ENCODE data around the gene HOMER3. TPM values are rescaled to one million over a fixed set of nuclear protein-coding genes. Genes with fewer than 3 reads are reported as not detected.
A peak's percentile ranks its signal among the peaks of the same experiment; 100 is the strongest.

HOMER3 gene
- total and polyA plus RNA-seq, 9 of the 15 experiments (the other 6 are each of a cell fraction or from before 2014, with no cell fraction given): 1.3 to 5.1 (median 3.7) TPM; not detected in 2

GRCh38 chr19:18879579-18880373 is 61.2 kb downstream of the HOMER3 start (continued):
- 0 out of 2 replicates have a peak, but pooled peaks have one; percentile 26 for TF ChIP-seq ELF4 (CRISPR knock-in tag; IDR thresholded peaks at IDR 0.05)
- 0 out of 2 replicates have a peak, but pooled peaks have one; percentile 19 for TF ChIP-seq DPF2 (IDR thresholded peaks at IDR 0.05)
- TF ChIP-seq, protein P1, sequence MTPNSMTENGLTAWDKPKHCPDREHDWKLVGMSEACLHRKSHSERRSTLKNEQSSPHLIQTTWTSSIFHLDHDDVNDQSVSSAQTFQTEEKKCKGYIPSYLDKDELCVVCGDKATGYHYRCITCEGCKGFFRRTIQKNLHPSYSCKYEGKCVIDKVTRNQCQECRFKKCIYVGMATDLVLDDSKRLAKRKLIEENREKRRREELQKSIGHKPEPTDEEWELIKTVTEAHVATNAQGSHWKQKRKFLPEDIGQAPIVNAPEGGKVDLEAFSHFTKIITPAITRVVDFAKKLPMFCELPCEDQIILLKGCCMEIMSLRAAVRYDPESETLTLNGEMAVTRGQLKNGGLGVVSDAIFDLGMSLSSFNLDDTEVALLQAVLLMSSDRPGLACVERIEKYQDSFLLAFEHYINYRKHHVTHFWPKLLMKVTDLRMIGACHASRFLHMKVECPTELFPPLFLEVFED (CRISPR knock-in tag; conservative IDR thresholded peaks at IDR 0.05): peak; percentile 66; the same call in 1 of the 2 replicates
- TF ChIP-seq CCAR2 (IDR thresholded peaks at IDR 0.05; ENCODE audit: low read depth, low read length): no peak
- no peak for TF ChIP-seq ZBTB8A (IDR thresholded peaks at IDR 0.05; ENCODE audit: partially characterized antibody)
- no peak for TF ChIP-seq SIN3A (IDR thresholded peaks at IDR 0.05; ENCODE audit: borderline replicate concordance in 2 of 2, control insufficient read depth in 1 of 2, low read depth in 2 of 2, low read length in 2 of 2)

Other genes with a start within 250 kb of the HOMER3 start
Only the 7 nearest of the 10 such genes appear.
- 59.6 and 66.0 TPM in 2 replicates for gene UPF1, start 109.3 kb downstream of the HOMER3 start, total RNA-seq (2014; rRNA removed)
- gene UPF1, start 109.3 kb downstream of the HOMER3 start, total RNA-seq (2014; rRNA removed; fragmentation: Illumina TruSeq; extraction: Trizol): 24.6 and 27.9 TPM in 2 replicates
- 27.8 and 31.1 TPM in 2 replicates for gene UPF1, start 109.3 kb downstream of the HOMER3 start, total RNA-seq (2015; rRNA removed; fragmentation: Illumina TruSeq; extraction: Trizol)
- gene UPF1, start 109.3 kb downstream of the HOMER3 start, total RNA-seq (2021): 98.8 and 103 TPM in 2 replicates
- gene UPF1, start 109.3 kb downstream of the HOMER3 start, polyA plus RNA-seq (2011; rRNA removed): 21.5 and 44.9 TPM in 2 replicates
- gene UPF1, start 109.3 kb downstream of the HOMER3 start, polyA plus RNA-seq (2014; fragmentation: Illumina TruSeq; extraction: Trizol): 47.1 and 49.1 TPM in 2 replicates
- under 1 TPM; 0.34 to 0.71 TPM for gene UPF1, start 109.3 kb downstream of the HOMER3 start, polyA plus RNA-seq (2014; fragmentation: Nextera tagmentation; extraction: Ambion mirVana)
- 36.5 and 40.7 TPM in 2 replicates for gene UPF1, start 109.3 kb downstream of the HOMER3 start, polyA plus RNA-seq (2014; rRNA removed)
- 0.86 TPM in 2 replicates for gene CERS1, start 45.1 kb downstream of the HOMER3 start, total RNA-seq (2014; rRNA removed)
- 0.13 and 0.33 TPM in 2 replicates for gene CERS1, start 45.1 kb downstream of the HOMER3 start, total RNA-seq (2014; rRNA removed; fragmentation: Illumina TruSeq; extraction: Trizol)
- gene CERS1, start 45.1 kb downstream of the HOMER3 start, total RNA-seq (2015; rRNA removed; fragmentation: Illumina TruSeq; extraction: Trizol): 0.43 and 1.4 TPM in 2 replicates
- 1.5 and 1.7 TPM in 2 replicates for gene CERS1, start 45.1 kb downstream of the HOMER3 start, total RNA-seq (2021)
- 1.5 and 3.8 TPM in 2 replicates for gene CERS1, start 45.1 kb downstream of the HOMER3 start, polyA plus RNA-seq (2011; rRNA removed)
- 0.80 and 1.7 TPM in 2 replicates for gene CERS1, start 45.1 kb downstream of the HOMER3 start, polyA plus RNA-seq (2014; fragmentation: Illumina TruSeq; extraction: Trizol)
- not detected for gene CERS1, start 45.1 kb downstream of the HOMER3 start, polyA plus RNA-seq (2014; fragmentation: Nextera tagmentation; extraction: Ambion mirVana)
- gene CERS1, start 45.1 kb downstream of the HOMER3 start, polyA plus RNA-seq (2014; rRNA removed): 1.1 TPM in 2 replicates
- gene COPE, start 21.8 kb downstream of the HOMER3 start, total RNA-seq (2014; rRNA removed): 239 and 305 TPM in 2 replicates
- 19.2 and 33.2 TPM in 2 replicates for gene COPE, start 21.8 kb downstream of the HOMER3 start, total RNA-seq (2014; rRNA removed; fragmentation: Illumina TruSeq; extraction: Trizol)
- gene COPE, start 21.8 kb downstream of the HOMER3 start, total RNA-seq (2015; rRNA removed; fragmentation: Illumina TruSeq; extraction: Trizol): 130 and 147 TPM in 2 replicates
- 273 and 289 TPM in 2 replicates for gene COPE, start 21.8 kb downstream of the HOMER3 start, total RNA-seq (2021)
- gene COPE, start 21.8 kb downstream of the HOMER3 start, polyA plus RNA-seq (2011; rRNA removed): 159 and 263 TPM in 2 replicates
- 50.1 and 152 TPM in 2 replicates for gene COPE, start 21.8 kb downstream of the HOMER3 start, polyA plus RNA-seq (2014; fragmentation: Illumina TruSeq; extraction: Trizol)
- 10 to 100 TPM in 1 of 2 experiments, 1 to 10 TPM in 1; 5.8 to 18.3 TPM for gene COPE, start 21.8 kb downstream of the HOMER3 start, polyA plus RNA-seq (2014; fragmentation: Nextera tagmentation; extraction: Ambion mirVana)
- gene COPE, start 21.8 kb downstream of the HOMER3 start, polyA plus RNA-seq (2014; rRNA removed): 230 and 233 TPM in 2 replicates
- gene DDX49, start 21.5 kb downstream of the HOMER3 start, total RNA-seq (2014; rRNA removed): 113 and 149 TPM in 2 replicates
- 26.2 and 45.7 TPM in 2 replicates for gene DDX49, start 21.5 kb downstream of the HOMER3 start, total RNA-seq (2014; rRNA removed; fragmentation: Illumina TruSeq; extraction: Trizol)
- 51.1 and 57.8 TPM in 2 replicates for gene DDX49, start 21.5 kb downstream of the HOMER3 start, total RNA-seq (2015; rRNA removed; fragmentation: Illumina TruSeq; extraction: Trizol)
- 78.9 and 88.6 TPM in 2 replicates for gene DDX49, start 21.5 kb downstream of the HOMER3 start, total RNA-seq (2021)
- 35.6 and 43.2 TPM in 2 replicates for gene DDX49, start 21.5 kb downstream of the HOMER3 start, polyA plus RNA-seq (2011; rRNA removed)
- 33.3 and 53.3 TPM in 2 replicates for gene DDX49, start 21.5 kb downstream of the HOMER3 start, polyA plus RNA-seq (2014; fragmentation: Illumina TruSeq; extraction: Trizol)
- 1 to 10 TPM; 1.1 to 6.3 TPM for gene DDX49, start 21.5 kb downstream of the HOMER3 start, polyA plus RNA-seq (2014; fragmentation: Nextera tagmentation; extraction: Ambion mirVana)
- 61.3 and 65.9 TPM in 2 replicates for gene DDX49, start 21.5 kb downstream of the HOMER3 start, polyA plus RNA-seq (2014; rRNA removed)
- 50.6 and 61.7 TPM in 2 replicates for gene SUGP2, start 92.3 kb upstream of the HOMER3 start, total RNA-seq (2014; rRNA removed)
- 63.1 and 70.8 TPM in 2 replicates for gene SUGP2, start 92.3 kb upstream of the HOMER3 start, total RNA-seq (2014; rRNA removed; fragmentation: Illumina TruSeq; extraction: Trizol)
- gene SUGP2, start 92.3 kb upstream of the HOMER3 start, total RNA-seq (2015; rRNA removed; fragmentation: Illumina TruSeq; extraction: Trizol): 60.5 and 61.8 TPM in 2 replicates
- 96.4 and 97.5 TPM in 2 replicates for gene SUGP2, start 92.3 kb upstream of the HOMER3 start, total RNA-seq (2021)
- 101 and 135 TPM in 2 replicates for gene SUGP2, start 92.3 kb upstream of the HOMER3 start, polyA plus RNA-seq (2011; rRNA removed)
- gene SUGP2, start 92.3 kb upstream of the HOMER3 start, polyA plus RNA-seq (2014; fragmentation: Illumina TruSeq; extraction: Trizol): 82.8 and 89.9 TPM in 2 replicates
- 10 to 100 TPM; 13.1 to 22.6 TPM for gene SUGP2, start 92.3 kb upstream of the HOMER3 start, polyA plus RNA-seq (2014; fragmentation: Nextera tagmentation; extraction: Ambion mirVana)
- 93.0 and 120 TPM in 2 replicates for gene SUGP2, start 92.3 kb upstream of the HOMER3 start, polyA plus RNA-seq (2014; rRNA removed)
- 93.4 and 116 TPM in 2 replicates for gene ARMC6, start 92.4 kb upstream of the HOMER3 start, total RNA-seq (2014; rRNA removed)
- gene ARMC6, start 92.4 kb upstream of the HOMER3 start, total RNA-seq (2014; rRNA removed; fragmentation: Illumina TruSeq; extraction: Trizol): 25.9 and 40.9 TPM in 2 replicates
- 62.3 and 63.9 TPM in 2 replicates for gene ARMC6, start 92.4 kb upstream of the HOMER3 start, total RNA-seq (2015; rRNA removed; fragmentation: Illumina TruSeq; extraction: Trizol)
- 69.2 and 73.4 TPM in 2 replicates for gene ARMC6, start 92.4 kb upstream of the HOMER3 start, total RNA-seq (2021)
- gene ARMC6, start 92.4 kb upstream of the HOMER3 start, polyA plus RNA-seq (2011; rRNA removed): 38.1 and 47.1 TPM in 2 replicates
- 63.6 and 75.5 TPM in 2 replicates for gene ARMC6, start 92.4 kb upstream of the HOMER3 start, polyA plus RNA-seq (2014; fragmentation: Illumina TruSeq; extraction: Trizol)
- gene ARMC6, start 92.4 kb upstream of the HOMER3 start, polyA plus RNA-seq (2014; fragmentation: Nextera tagmentation; extraction: Ambion mirVana): 1 to 10 TPM; 2.1 to 5.4 TPM
- gene ARMC6, start 92.4 kb upstream of the HOMER3 start, polyA plus RNA-seq (2014; rRNA removed): 65.4 and 76.3 TPM in 2 replicates
- gene SLC25A42, start 122.8 kb upstream of the HOMER3 start, total RNA-seq (2014; rRNA removed): 14.1 and 15.1 TPM in 2 replicates
- gene SLC25A42, start 122.8 kb upstream of the HOMER3 start, total RNA-seq (2014; rRNA removed; fragmentation: Illumina TruSeq; extraction: Trizol): 7.9 and 10.5 TPM in 2 replicates
- 8.7 and 9.9 TPM in 2 replicates for gene SLC25A42, start 122.8 kb upstream of the HOMER3 start, total RNA-seq (2015; rRNA removed; fragmentation: Illumina TruSeq; extraction: Trizol)
- 30.2 and 32.2 TPM in 2 replicates for gene SLC25A42, start 122.8 kb upstream of the HOMER3 start, total RNA-seq (2021)
- gene SLC25A42, start 122.8 kb upstream of the HOMER3 start, polyA plus RNA-seq (2011; rRNA removed): 17.0 and 19.4 TPM in 2 replicates
- 16.4 and 23.3 TPM in 2 replicates for gene SLC25A42, start 122.8 kb upstream of the HOMER3 start, polyA plus RNA-seq (2014; fragmentation: Illumina TruSeq; extraction: Trizol)
- 1 to 10 TPM in 1 of 2 experiments, under 1 TPM in 1; 0.59 to 2.0 TPM for gene SLC25A42, start 122.8 kb upstream of the HOMER3 start, polyA plus RNA-seq (2014; fragmentation: Nextera tagmentation; extraction: Ambion mirVana)
- 24.7 and 25.5 TPM in 2 replicates for gene SLC25A42, start 122.8 kb upstream of the HOMER3 start, polyA plus RNA-seq (2014; rRNA removed)